Ascending aorta (tissue), 1 donor: ENCODE results near the gene PUDP. TPM values are rescaled to one million over a fixed set of nuclear protein-coding genes. Genes with fewer than 3 reads are reported as not detected.

Experiments
- total RNA-seq: library from RNA; depleted of rRNA; stranded (reverse); fragments of >200 nt; gene quantifications from one replicate; pipeline ENCODE4 v1.1.0, GENCODE V29; 2016

The PUDP gene
- total RNA-seq, 1 donor from 2014 or later, result 1.7 TPM

Other genes starting within 250 kb of the PUDP start
- 7.2 TPM for gene STS, start 441 bp downstream of the PUDP start, total RNA-seq